Activated CD4-positive, alpha-beta T cell treated with anti-CD3 and anti-CD28 coated beads, Interleukin-10, Interleukin-2, amounts not matched to agents 100 ng/mL and 50 ng/mL, durations not matched to agents 16 hours and 8 hours (primary cell): ENCODE data around the gene XPA.
"Not testable (repeated sequence)": the region's sequence is repeated elsewhere in the genome, so short reads cannot be mapped to it uniquely, and the experiment has no call there.

ENCODE experiments used
- DNase-seq: peaks from one replicate; pipeline ENCODE4 v3.0.0-alpha.2; 2020

Gene XPA

DNA sequence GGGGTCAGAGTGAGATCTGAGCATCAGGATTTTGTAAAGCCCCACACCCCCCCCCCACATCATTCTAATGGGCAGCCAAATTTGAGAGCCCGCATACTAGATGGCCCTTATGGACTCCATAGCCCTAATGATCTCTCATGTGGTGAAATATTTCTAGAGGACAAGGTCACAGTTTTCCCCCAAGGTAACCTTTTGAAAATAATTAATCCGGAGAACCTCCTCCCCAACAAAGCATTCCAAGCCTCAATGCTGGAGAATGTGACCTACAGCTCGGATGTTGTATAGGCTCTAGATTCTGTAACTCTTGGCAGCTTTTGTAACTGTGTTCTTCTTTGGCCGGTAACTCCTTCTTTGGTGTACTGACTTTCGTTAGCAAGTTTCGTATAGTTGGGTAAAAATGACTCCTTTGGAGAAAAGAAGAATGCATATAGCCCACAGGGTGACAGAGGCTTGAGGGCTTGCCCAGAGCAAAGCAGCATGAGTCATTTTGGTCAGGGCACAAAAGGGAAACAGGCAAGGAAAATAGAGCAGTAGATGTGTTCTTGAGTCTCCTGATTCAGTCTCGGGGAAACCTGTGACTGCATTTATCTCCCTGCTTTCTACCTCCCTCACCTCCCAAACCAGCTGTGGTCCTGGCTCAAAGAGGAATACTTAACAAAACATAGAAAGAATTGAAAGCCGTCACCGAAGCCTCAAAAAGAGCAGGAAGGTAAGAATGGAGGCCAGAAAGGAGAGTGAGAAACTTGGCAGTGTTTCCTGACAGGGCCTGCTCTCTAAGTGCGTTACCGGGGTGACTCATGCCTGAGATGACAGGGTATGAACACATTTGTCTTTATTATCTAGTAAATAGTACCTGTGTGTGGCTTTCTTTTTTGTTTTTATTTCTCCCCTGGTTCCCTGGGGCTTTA is 6.6 kb upstream of the XPA start:
- peak; percentile 83 for DNase-seq

DNA sequence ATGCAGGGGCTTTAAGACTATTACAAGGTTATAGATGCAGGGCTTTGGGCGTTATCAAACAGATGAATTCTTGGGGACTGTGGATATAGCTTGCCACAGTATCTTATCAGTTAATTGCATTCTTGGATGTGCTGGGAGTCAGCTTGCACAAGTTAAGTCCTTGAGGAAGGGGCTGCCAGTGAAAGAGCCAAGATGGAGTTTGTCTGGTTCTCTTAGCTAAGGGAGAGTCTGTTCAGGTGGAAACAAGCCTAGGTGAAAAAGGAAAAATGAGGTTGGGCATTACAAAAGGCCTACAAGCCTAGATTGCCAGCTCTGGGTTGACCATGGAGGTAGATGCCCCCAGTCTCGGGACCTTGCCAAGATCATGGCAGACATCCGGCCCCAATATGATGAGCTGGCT is 2.7 kb upstream of the XPA start:
- not testable (repeated sequence) for DNase-seq

DNA sequence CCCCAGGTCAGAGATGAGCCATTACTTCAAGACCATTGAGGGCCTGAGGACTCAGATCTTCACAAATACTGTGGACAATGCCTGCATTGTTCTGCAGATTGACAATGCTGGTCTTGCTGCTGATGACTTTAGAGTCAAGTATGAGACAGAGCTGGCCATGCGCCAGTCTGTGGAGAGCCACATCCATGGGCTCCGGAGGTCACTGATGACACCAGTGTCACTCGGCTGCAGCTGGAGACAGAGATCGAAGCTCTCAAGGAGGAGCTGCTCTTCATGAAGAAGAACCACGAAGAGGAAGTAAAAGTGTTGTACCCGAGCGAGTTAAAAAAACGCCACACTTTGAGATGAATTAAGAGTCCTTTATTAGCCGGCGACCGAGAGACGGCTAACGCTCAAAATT is 2.1 kb upstream of the XPA start:
- not testable (repeated sequence) for DNase-seq

DNA sequence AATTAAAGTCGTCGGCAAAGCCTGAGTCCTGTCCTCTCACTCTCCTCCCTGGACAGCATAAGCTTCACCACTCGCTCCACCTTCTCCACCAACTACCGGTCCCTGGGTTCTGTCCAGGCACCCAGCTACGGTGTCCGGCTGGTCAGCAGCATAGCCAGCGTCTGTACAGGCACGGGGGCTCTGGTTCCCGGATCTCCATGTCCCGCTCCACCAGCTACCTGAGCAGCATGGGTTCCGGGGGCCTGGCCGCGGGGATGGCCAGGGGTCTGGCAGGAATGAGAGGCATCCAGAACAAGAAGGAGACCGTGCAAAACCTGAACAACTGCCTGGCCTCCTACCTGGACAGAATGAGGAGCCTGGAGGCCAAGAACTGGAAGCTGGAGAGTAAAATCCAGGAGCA is 1.7 kb upstream of the XPA start:
- DNase-seq = no peak

DNA sequence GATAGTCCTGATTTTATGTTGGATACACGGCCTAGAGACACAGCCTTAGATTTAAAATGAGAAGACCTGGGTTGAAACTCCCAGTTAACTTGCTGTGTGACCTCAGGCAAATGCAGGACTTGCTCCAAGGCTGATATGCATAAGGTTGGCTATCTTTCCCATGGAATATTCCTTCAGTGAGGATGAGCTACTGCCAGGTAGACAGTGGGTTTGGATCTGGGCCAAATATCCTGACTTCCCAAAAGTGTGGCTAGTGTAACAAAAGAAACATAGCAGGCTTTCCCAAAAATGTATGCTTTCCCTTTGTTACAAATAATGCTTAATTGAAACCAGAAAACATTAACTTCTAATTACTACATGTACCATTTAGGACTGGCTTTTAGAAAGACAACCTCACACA is 697 bp upstream of the XPA start:
- DNase-seq = no peak

DNA sequence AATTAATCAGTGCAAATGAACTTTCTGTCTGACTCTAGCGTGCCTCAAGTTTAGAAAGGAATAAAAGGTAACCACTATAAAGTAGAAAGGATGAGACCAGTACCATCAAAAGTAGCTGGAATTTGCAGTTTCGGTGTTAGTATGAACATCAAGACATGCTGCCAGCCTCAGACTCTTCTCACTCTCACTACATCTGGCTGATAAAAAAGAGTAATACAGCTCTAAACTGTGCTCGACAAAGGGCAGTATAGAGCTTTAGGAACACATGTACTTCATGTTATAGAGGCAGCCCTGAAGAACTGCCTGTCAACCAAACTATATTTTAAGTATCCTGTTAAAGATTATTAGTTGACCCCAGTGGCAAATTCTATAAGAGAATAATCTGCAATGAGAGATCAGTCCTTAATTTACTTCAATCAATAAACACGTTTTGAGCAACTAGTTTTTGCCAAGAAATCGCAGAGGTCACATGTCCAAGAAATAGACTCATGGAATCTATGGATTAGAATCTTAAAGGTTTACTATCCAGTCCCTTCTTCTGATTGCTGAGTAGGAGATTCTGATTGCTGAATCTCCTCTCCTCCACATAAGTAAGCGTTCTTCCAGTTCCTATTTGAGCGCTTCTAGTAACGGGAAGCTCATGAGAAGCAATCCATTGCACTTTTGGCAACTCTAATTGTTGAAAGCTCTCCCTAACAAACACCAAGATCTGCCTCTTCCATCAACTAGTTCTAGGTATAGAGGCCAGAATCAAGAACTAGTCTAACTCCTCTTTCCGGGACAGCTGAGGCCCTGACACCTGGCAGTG is 941 bp downstream of the XPA start:
- DNase-seq = peak; percentile 51

DNA sequence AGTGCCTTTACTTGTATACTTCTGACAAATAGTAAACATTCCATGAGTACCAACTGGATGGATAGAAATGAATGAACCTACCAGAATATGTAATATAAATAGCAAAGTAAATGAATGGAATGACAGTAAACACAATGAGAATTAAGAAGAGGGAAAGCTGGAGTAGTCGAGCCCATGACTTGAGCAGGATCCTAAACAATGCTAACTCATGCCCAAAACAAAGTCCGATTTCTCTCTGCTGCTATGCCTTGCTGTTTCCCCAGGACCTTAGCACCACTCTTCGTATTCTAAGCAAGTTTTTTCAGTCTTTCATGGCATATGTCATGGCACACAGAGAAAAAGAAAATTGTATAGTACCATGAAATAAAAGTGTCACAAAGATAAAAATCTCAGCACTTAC is 1.8 kb downstream of the XPA start:
- no peak for DNase-seq

DNA sequence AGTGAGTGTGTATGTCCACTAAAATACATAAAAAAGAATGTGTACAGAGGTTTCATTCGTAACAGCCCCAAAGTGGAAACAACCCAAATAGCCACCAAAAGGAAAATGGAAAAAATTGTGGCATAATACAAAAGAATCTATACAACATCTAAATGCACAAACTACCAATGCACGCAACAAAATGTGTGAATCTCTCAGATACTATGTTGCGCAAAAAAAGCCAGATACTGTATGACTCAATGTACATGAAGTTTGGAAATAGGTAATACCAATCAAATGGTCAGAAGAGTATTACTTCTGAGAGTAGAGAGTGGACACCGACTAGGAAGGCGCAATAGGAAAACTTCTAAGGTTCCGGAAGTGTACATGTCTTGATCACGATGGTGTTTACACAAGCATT is 2.4 kb downstream of the XPA start:
- no peak for DNase-seq

DNA sequence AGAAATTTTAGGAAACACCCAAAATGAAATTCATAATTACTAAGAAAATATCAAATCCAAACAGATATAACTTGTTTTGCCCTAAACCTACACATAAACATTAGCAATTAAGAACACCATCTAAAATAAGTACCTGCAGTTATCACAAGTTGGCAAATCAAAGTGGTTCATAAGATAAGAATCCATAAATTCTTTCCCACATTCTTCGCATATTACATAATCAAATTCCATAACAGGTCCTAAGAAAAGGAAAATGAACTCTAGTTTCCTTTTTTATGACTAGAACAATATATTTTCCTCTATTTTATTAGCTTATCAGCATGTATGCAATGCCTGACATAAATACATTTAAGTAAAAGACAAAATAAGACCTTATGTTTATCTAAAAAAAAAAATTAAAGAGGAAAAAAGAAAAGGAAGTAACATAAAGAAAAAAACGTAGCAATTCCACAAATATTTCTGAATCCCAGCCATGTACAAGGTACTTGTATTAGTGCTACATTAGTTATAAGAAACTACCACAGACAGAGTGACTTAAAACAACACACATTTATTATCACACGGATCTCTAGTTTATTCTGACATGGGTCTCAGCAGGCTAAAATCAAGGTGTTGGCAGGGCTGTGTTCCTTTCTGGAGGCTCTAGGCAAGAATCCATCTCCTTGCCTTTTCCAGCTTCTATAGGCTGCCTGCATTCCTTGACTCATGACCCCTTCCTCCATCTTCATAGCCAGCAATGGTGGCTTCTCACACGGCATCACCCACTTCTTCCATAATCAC is 7.5 kb downstream of the XPA start:
- DNase-seq = no peak

DNA sequence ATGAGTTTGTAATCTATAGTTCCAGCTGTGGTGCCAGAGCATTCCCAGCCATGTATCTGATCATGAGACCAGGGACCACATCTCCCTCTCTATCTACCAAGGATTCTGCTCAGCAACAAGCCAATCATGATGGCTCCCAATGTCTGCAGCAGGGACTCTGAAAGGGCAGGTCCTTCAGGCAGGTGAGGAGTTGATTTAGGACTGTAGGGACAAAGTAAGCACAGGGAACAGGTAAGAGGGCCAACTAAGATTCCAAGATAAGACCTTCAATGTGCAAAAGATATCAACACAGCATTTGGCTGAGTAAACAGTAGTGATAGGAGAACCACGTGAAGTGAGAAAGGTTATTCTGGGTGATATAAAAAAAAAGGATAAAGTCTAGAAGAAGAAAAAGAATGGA is 8.5 kb downstream of the XPA start:
- no peak for DNase-seq

DNA sequence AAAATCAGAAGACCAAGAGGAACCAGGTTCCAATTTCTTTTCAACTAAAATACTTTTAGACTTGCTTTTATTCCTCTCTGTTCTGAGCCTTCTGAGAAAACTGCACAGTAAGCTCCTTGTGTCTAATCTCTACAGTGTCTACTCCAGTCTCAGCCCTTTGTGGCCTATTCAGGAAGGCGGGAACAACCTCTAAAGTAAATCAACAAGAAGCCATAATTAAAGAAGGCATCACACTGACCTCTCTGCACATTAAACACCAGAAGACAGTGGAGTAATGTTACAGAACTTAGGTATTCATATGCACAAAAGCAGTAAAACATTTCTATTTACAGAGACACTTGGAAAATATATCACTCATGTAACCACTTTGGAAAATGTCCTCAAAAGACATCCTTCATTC is 14.9 kb downstream of the XPA start:
- no peak for DNase-seq

DNA sequence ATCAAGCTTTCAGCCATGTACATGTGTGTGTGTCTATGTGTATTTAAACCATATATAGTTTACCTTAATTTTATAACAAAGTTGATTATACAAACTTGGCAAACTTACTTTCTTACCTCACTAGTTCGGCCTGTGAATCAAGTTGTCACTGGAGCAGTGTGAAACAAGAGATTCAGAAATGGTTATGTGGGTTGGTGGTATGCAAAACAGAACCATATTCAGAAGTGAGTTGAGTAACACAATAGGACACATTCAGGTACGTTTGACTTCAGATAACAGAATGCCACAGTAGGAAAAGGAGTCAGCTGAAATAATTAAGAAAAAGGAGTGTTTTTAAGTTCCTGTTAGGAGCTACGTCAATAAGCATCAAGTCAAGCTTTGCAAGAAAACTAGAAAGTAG is 21.5 kb downstream of the XPA start:
- DNase-seq = no peak

DNA sequence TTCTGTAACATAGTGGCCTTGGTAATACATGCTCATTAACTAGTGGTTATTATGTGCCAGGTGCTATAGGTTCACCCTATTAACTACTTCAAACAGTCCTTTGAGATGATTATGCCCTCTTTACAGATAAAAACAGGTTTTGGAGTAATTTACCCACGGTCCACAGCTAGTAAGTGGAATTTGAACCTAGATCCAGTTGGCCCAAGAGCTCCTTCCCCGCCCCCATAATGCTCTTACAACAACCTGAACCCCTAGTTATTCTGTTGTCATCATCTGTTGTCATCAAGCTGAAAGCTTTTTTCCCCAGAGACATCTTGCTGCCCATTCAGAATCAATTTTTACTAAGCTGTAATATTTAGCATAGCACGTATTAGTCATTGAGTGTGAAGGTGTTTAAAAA is 23.2 kb downstream of the XPA start:
- DNase-seq = no peak

DNA sequence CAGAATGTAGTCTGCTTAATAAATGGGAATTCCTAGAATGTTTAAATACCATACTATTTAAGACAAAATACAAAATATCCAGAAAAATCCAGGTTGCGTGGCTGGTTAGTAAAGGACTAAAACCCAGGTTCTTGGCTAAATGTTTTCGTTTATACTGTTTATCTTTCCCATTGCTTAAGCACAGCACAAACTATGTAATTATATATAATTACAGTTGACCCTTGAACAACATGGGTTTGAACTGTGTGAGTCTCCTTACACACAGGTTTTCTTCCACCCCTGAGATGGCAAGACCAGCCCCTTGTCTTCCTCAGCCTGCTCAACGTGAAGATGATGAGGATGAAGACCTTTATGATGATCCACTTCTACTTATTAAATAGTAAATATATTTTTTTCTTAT is 24.7 kb downstream of the XPA start:
- DNase-seq = no peak

DNA sequence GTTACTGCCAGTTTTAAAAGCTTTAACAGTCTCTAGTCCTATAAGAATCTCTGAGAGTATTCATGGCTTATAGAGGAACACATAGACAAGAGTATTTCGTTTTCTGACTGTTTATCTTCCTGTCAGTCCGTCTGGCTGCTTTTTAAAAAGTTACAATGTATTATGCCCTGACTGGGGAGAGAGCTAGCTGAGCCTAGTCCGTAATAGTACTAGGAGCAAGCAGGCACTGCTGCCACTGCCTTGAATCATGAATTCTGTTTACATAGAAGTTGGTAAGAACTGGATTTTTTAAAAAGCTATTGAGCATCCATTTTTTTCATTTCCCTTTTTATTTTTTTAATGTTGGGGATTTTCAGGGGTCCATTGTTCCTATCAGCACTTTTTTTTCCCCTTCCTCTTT is 26.6 kb downstream of the XPA start:
- no peak for DNase-seq

DNA sequence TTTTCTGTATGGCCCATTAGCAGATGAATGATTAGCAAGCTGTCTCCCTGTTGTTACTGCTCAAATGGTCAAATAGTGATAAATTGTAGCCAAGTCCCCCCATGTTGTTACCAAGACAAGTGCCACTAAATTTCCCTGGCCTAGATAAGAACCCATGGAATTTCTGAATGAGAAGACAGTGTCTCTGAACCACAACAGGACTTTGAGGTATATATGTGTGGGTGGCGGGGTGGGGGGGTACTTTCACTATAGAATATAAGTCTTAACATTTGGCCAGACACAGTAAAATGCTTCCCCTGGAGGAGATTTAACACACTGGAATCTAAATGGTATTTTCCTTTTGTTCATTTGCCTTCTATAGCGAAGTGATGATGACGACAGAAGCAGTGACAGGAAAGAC is 28.7 kb downstream of the XPA start:
- no peak for DNase-seq

DNA sequence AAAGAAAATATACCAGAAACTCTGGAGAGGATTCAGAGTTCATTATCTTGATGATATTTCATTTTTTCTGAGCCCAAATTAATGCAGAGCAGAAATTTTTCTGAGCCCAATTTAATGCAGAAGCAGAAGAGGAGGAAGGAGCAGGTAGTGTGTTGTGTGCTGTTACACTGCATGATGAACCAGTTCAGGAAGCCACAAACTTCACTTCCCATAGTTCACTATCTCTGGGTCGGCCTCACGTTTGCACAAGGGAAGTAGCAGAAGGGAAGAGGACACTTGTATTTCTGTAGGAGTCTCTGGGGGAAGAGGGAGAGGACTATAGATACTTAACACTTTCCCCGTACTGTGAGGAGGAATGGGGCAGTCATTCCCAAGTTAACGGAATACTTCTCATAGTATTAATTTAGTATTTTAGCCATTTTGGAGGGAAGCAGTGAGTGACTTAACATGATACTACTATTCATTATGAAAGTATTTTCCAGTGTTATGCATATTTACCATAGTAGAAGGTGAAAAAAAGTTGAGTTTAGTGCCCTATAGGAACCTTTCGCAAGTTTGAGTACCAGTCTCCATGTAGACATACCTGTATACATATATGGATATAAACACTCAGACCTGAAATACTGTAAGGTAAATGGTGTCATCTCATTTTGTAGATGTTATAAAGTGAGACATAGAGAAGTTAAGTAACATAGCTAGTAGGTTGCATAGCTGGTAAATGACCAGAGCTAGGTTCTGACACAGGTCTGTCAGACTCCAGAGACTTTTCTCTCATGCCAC is 30.0 kb downstream of the XPA start:
- DNase-seq = peak; percentile 20

DNA sequence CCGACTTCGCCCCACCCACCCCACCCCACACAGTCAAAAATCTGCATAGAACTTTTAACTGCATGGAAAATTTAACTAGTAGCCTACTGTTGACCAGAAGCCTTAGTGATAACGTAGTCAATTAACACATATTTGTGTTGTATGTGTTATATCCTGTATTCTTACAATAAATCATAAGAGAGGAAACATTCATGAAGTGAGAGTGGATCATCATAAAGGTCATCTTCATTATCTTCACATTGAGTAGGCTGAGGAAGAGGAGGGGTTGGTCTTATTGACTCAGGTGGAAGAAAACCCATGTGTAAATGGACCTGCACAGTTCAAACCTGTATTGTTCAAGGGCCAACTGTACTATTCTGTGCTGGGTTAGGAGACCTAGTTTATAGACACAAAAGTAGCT is 31.4 kb downstream of the XPA start:
- DNase-seq = no peak

DNA sequence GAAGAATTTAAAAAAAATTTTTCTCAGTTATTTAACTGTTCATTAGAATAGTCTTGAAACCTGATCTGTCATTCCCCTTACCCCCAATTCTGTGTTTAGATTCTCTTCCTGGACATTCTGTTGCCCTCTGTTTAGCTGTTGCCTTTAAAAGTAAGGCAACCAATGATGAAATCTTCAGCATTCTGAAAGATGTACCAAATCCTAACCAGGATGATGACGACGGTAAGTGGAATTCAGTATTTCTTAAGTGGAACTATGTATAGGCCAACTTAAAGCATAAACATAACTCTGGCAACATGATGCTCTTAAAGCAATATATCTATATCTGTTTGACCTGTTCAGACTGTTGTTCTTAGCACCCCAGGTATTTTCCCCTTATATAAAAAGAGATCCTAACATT is 36.3 kb downstream of the XPA start:
- no peak for DNase-seq

DNA sequence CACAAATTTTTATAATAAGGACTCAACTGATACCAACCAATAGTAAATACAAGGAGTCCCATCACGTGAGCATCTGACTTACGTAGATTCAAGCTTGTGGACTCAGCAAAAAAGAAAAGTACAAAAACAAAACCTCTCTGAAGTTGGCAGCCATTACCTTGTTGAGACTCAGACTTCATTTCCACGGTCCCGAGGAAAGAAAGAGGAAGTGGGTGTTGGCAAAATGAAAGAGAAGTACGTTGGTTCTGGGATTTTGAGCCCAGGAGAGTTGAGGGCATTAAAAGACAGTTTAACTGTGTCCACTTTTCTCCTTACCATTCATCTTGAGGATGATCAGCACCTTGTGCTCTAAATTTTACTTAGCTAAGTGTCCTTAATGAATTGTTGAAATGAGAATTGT is 36.8 kb downstream of the XPA start:
- DNase-seq = no peak

DNA sequence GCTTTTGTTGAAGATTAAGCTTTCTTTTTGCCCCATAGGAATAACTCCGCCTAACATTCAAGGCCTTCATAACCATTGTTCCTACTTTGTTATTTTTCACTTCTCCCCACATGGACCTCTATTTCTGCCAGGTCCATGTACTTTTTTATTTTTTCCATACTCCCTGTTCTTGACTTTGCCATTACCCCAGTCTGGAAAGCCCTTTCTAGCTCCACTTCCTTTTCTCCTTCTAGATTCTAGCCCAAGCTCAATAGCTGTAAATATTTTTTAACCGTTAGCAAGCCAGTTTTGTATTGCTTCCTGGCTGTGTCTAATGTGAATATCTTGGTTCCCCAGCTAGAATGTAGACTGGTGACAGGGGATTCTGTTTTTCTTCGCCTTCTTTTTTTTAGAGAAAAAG is 37.4 kb downstream of the XPA start:
- DNase-seq = no peak

DNA sequence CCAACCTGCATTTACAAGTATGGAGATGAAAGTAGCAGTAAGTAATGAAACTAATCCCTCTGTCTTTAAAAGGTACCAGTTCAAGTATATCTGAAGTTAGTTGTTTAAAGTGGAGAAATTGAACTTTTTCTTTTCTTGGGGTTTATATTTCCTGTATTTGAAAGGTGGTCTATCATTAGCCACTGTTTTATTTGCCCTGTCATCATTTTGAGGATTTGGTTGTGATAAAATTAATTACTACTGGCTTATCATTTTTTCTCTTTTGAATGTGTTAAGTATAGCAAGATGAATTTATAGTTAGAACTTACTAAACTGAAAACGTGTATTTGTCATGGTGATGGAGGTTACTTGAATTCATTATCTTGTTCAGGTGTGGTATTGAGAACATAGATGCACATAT is 38.4 kb downstream of the XPA start:
- DNase-seq = no peak

DNA sequence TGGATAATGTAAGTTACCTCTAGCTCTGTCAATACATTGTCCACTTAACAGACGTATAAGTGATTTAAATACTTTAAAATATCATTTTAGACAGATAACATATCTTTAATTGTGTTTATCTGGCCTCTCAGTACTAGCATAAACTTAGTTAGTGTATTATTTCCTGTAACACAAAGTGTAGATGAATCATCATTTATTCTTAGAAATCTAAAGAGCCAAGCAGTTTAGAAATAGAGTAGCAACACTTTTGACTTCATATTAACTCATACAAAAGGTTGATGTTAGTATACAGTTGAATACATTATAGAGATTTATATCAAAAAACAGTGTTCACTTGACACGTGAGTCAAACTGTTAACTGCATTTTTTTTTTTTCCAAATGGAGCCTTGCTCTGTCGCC is 45.5 kb downstream of the XPA start:
- DNase-seq = no peak
